GM18519 (cell line): Measurements from ENCODE around the gene HABP4.

Experiments
- ATAC-seq: cut with Tn5 transposase; IDR thresholded peaks from one replicate; pipeline ENCODE4 v1.9.1; 2021; ENCODE audit warnings: mild to moderate bottlenecking, moderate library complexity; ENCODE audit not compliant: unreplicated experiment, low FRiP score

HABP4 gene

GRCh38 chr9:96467784-96468183, 17.8 kb downstream of the HABP4 start:
- ATAC-seq = no peak

DNA sequence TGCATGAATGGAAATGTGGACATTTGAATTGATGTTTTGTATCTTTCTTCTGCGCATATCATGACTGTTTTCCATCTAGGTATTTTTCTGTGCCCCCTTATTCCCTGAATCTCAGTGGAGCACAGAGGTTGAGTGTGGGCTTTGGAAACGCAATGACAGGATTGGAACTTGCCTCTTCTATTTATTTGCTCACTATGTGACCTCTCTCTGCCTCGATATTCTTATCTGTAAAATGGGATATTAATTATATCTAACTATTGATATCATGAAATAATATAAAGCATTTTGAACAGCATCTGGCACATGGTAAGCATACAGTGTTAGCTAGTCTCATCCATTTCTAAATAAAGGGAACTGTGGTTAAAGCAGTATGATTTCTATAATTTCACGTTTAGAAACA, 26.0 kb downstream of the HABP4 start:
- ATAC-seq = no peak

DNA sequence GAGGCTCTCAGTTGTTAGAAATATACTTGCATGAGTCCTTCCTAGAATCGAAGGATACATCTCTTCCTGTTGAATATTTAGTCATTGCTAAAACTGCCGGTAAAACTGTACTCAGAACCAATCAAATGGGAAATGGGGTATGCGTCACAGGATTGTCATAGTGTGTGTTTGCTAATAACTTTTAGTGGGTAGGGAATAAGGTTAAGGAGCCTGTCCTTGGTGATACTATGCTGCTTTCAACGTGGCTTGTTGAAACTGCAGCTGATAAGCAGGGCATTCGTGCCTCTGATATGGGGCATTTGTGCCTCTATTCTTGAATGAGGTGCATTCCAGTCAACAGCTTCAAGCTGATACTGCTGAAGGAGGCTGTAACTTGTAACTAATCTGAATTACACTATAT, 26.6 kb downstream of the HABP4 start:
- ATAC-seq = no peak

GRCh38 chr9:96478829-96479371, 28.9 kb downstream of the HABP4 start:
- ATAC-seq = peak; percentile 70

DNA sequence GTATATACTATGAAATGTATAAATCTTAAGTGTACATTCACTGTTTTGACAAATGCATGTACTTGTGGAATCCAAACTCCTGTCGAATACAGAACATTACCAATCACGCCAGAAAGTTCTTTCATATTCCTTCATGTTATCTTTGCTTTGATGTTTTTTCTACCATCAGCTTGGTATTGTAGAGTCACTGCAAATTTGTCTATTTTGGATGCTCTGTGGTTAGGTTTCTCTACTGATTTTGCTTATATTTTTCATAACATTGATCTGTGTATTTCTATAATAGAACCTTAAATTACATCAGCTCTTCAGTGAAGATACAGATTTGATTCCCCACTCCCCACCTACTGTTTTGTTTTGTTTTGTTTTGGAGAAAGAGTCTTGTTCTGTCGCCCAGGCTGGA, 30.8 kb downstream of the HABP4 start:
- no peak for ATAC-seq

GRCh38 chr9:96482476-96482875, 32.5 kb downstream of the HABP4 start:
- ATAC-seq = no peak

GRCh38 chr9:96483197-96483596, 33.2 kb downstream of the HABP4 start:
- ATAC-seq = no peak

DNA sequence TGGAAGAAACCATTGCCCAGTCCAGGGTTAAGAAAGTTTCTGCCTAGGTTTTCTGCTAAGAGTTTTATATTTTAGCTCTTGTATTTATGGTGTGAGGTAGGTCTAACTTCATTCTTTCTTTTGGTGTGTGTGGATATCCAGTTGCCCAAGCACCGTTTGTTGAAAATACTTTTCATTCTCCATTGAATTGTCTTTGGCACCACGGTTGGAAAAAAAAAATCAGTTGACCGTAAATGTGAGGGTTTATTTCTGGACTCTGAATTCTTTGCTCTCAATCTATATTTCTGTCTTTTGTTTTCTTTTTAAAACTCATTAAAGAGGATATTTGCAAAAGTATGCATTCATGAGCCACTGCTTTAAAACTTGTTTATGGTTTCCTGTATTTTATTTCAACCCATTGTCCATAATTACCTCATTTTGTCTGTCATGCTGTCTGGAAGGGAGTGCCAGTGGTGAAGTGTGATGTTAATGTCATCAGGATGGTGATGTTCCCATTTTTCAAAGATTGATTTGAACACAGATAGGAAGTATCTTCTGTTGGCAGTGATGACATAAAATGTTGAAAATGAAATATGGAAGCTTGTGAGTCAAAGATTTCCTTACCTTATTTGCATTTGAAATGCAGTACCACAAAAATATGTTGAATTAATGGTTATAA, 33.9 kb downstream of the HABP4 start:
- ATAC-seq = no peak

DNA sequence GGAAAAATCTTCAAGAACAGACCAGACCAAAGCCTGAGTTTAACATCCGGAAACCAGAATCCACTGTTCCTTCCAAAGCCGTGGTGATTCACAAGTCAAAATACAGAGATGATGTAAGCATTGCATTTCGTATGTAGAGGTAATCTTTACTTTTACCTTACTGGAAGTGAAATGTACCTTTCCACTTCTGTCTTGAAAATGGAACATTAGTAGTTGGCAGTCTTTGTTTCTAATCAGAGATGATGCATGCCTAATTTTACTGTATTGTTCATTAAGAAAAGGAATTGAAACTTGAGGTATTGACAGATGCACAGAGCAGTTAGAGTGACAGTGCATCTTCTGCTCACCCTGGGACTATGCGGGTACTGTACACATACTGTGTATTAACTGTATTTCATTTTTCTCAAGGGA, 34.6 kb downstream of the HABP4 start:
- peak; percentile 81 for ATAC-seq

DNA sequence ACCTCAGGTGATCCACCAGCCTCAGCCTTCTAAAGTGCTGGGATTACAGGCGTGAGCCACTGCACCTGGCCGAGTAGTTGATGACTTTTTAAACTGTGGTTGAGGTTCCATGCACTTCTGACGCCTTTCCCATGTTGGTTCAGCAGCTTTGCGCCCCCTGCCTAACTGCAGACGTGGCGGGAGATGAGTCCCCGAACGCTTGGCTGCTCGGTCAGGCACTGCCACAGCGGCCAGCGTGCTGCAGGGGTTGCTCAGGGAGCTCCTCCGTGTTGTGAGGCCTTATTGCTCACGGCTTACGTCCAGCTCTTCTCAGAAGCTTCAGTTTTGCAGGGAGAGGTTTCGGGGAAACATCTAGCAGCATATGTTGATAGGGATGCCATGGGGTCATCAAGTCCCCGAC, 35.3 kb downstream of the HABP4 start:
- ATAC-seq = no peak

- no peak for ATAC-seq
Observed at GRCh38 chr9:96486386-96487028, 36.5 kb downstream of the HABP4 start.

DNA sequence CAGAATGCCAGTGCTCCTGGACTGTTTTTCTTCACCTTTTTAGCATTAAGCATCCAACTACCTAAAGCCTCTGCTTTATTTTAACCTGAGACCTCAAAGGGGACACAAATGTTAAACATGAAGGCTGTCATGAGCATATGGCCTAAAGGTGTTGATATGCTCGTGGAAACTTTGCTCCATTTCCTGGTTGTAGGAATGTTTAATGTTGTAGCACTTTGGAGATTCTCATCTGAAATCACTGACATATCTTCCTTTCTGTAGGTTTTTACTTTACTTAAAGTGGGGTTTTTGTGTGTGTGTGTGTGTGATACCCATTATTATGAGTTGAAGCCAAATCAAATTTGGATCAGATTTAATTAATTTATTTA, 37.0 kb downstream of the HABP4 start:
- ATAC-seq = no peak

GRCh38 chr9:96487949-96488348, 38.0 kb downstream of the HABP4 start:
- ATAC-seq = no peak

DNA sequence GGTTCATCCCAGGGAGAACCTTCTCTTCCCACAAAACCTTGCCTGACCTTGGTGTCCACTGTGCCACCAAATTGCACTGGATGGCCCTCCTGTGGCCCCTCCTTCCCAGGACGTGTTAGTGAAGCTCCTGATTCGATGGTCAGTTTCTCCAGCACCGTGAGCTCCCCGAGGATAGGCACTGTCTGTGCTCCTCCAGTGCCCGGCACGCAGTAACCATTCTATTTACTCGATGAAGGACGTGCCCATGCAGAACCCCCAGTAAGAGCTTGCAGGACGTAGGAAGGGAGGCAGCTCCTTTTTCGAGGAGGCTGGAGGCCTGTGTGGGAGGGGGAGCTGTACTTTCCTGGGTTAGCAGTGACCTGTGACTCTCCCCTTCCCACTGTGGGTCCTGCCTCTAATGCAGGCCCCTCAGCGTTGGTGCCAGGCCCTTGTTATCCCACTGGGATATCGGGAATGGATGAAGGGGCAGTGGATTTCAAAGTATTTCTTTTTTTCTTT, 39.6 kb downstream of the HABP4 start:
- no peak for ATAC-seq

DNA sequence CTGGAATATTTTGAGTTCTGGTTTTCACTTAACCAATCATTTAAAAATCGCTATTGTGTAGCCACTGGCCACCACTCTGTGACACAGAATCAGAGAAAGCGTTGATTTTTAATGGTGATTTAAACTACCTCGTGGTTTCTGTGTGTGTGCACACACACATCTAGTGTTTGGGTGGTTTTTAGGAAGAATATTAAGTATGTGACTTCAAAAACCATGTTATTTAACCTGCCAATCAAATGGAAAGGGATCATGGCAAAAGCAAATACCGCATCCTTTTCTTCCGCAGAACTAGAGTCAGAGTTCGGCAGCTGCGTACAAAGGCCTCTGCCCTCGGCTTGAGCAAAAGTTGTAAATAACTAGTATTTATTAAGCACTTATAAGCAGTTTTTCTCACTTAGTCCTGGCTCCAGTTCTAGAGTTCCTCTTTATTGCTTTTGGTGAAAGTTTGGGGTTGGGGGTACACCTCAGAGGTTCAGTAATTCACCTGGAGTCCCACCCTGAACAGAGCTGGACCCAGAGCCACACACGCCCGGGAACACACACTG, 40.6 kb downstream of the HABP4 start:
- no peak for ATAC-seq

DNA sequence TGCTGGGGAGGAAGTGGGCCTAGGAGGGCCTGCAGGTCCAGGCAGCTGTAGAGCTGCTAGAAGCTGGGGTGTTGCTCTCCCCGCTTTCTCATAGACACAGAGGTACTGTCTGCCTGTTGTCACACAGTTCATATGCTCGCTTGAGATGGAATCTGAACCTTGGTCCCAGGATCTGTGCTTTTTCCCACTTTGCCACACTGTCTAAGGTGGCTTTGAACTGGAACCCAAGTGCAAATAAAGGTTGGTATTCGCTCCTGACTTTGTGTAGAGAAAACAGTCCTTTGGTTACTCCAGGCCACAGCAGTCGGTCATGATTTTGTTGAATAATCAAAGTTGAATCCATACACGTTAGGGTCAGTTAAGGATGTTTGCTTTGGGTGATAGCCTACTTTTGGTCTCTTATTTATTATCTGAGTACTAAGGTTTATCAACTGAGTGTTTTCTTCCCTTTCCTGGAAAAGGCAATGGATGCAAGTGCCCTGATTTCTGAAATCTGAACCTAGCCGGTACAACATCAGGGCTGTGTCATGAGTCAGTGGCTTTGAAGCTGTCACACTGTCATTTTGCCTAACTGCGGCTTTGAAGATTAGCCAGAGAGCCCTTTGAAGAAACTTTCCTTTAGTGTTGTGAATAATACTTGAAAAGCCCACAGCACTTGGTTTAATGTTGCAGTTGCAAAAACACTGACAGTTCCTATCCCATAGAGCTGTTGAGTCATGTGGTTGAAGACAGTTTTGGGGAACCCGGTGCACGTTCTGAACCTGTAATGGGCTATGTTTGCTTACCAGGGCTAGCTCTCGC, 41.3 kb downstream of the HABP4 start:
- ATAC-seq = no peak

DNA sequence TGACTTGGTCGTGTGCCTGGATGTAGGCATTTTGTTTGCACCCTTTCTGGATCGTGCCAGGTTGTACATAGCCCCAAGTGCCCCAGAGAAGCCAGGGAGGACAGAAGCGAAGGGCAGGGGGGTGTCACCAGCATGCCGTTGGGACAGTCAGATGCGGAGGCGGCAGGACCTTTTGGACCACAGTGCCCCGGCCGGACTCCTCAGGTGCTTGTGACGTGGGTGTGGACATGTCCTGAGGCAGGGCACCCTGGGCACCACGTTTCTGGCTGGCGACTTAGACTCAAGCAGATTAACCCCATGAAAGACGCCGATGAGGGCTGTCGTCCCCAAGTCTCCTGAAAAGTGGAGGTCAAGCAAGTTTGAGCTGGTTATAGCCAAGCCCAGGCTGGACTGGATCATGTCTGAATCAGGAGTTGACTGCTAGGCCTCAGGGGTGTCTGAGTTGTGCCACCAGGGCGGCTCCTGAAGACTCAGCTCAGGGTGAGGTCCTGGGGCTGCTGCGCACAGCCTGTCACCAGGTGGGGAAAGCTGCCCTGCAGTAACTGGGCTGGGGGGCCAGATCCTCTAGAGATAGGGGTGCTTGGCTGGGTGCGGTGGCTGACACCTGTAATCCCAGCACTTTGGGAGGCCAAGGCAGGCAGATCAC, 42.0 kb downstream of the HABP4 start:
- ATAC-seq = no peak

- ATAC-seq = no peak
Observed at GRCh38 chr9:96492993-96493531, 43.1 kb downstream of the HABP4 start.

DNA sequence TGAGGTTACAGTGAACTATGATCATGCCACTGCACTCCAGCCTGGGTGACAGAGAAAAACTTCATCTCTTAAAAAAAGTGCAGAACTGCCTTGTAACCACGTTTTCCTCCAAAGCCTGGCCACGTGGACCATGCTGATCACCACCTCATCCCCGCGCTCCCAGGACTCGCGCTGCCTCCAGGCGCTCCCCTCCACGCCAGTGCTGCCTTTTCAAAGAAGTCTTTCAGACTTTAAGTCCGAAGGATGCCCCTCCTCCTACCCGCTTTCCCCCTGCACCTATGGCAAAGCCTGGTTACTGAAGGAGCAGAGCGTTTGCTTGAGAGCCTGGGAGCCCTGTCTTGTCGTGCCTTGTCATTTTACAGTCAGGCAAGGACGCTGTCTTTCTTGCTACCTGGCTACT, 43.8 kb downstream of the HABP4 start:
- ATAC-seq = no peak

DNA sequence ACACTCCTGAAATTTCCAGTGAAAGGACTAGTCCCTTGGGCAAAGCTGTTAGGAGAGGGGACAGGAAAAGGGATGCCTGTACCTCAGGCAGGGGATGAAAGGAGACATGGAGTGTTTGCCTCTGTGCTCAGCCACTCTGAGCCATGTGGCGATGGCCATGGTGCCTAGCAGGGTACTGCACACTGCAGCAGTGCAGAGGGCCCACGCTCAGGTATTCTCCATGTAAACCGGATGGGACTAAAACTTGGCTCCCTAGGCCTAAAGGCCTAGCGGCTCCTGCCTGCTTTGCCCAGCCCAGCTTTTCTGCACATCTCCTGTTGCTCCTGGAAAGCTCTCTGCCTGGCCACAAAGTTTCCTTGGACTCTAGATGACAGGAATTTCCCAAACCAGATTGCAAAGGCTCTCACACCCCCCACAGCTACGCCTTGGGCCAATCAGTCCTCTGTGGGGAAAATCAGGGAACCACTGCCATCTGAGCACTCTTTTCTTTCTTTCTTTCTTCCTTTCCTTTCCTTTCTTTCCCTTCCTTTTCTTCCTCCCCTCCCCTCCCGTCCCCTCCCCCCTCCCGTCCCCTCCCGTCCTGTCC, 44.3 kb downstream of the HABP4 start:
- ATAC-seq = no peak
